H9 (cell line): ENCODE results near the gene TMC4. TPM values are rescaled to one million over a fixed set of nuclear protein-coding genes. Genes with fewer than 3 reads are reported as not detected.

ENCODE experiments used
- DNase-seq: peaks from one replicate; pipeline ENCODE4 v3.0.0-alpha.2; 2017
- H2AFZ ChIP-seq: one replicate; pipeline ENCODE4 v1.6.1; 2013; ENCODE audit warnings: mild to moderate bottlenecking, low read length, control low read depth, moderate library complexity
- H2AK5ac ChIP-seq: 2 replicates; pipeline ENCODE4 v1.6.1; 2013; ENCODE audit warnings: low read length, control low read depth, mixed read lengths; ENCODE audit not compliant: insufficient read length
- H2BK120ac ChIP-seq: one replicate; pipeline ENCODE4 v1.6.1; 2013; ENCODE audit warnings: low read depth, mild to moderate bottlenecking, low read length, control low read depth, inconsistent platforms; ENCODE audit not compliant: poor library complexity, severe bottlenecking
- H2BK12ac ChIP-seq: 2 replicates; pipeline ENCODE4 v1.6.1; 2013; ENCODE audit warnings: low read length, control low read depth, mixed read lengths, low read depth; ENCODE audit not compliant: insufficient read length
- H2BK15ac ChIP-seq: 2 replicates; pipeline ENCODE4 v1.6.1; 2013; ENCODE audit warnings: low read depth, low read length, control low read depth
- H2BK20ac ChIP-seq: one replicate; pipeline ENCODE4 v1.6.1; 2013; ENCODE audit warnings: low read depth, mild to moderate bottlenecking, low read length, control low read depth, inconsistent platforms; ENCODE audit not compliant: poor library complexity, severe bottlenecking
- H2BK5ac ChIP-seq: 2 replicates; pipeline ENCODE4 v1.6.1; 2013; ENCODE audit warnings: low read length, control low read depth, mixed read lengths; ENCODE audit not compliant: insufficient read length
- H3K14ac ChIP-seq: 2 replicates; pipeline ENCODE4 v1.6.1; 2013; ENCODE audit warnings: low read length, control low read depth; ENCODE audit not compliant: insufficient read depth
- H3K18ac ChIP-seq: 2 replicates; pipeline ENCODE4 v1.6.1; 2013; ENCODE audit warnings: low read depth, mild to moderate bottlenecking, mixed read lengths, low read length, control low read depth; ENCODE audit not compliant: insufficient read length
- H3K23ac ChIP-seq: 2 replicates; pipeline ENCODE4 v1.6.1; 2013; ENCODE audit warnings: low read length, control low read depth, mixed read lengths, low read depth; ENCODE audit not compliant: insufficient read length
- H3K23me2 ChIP-seq: 2 replicates; pipeline ENCODE4 v1.6.1; 2013; ENCODE audit warnings: low read depth, mild to moderate bottlenecking, mixed read lengths, low read length, control low read depth; ENCODE audit not compliant: insufficient read length, poor library complexity, severe bottlenecking
- H3K27ac ChIP-seq: 2 replicates; pipeline ENCODE4 v1.5.1; 2013; ENCODE audit warnings: low read length, control low read depth, mixed read lengths, low read depth; ENCODE audit not compliant: insufficient read length
- H3K27me3 ChIP-seq: 2 replicates; pipeline ENCODE4 v1.6.1; 2013; ENCODE audit warnings: low read length, control low read depth, inconsistent platforms; ENCODE audit not compliant: insufficient read depth
- H3K4ac ChIP-seq: 2 replicates; pipeline ENCODE4 v1.6.1; 2013; ENCODE audit warnings: low read depth, mild to moderate bottlenecking, control low read depth, inconsistent platforms, low read length, moderate library complexity
- H3K4me1 ChIP-seq: 2 replicates; pipeline ENCODE4 v1.6.1; 2013; ENCODE audit warnings: low read length, control low read depth, inconsistent platforms; ENCODE audit not compliant: insufficient read depth
- H3K4me2 ChIP-seq: 2 replicates; pipeline ENCODE4 v1.6.1; 2013; ENCODE audit warnings: low read length, control low read depth, mixed read lengths; ENCODE audit not compliant: insufficient read length, insufficient read depth
- H3K56ac ChIP-seq: 2 replicates; pipeline ENCODE4 v1.6.1; 2013; ENCODE audit warnings: low read depth, mild to moderate bottlenecking, mixed read lengths, low read length, control low read depth; ENCODE audit not compliant: insufficient read length
- H3K79me1 ChIP-seq: 2 replicates; pipeline ENCODE4 v1.6.1; 2013; ENCODE audit warnings: low read depth, mild to moderate bottlenecking, moderate library complexity, low read length, control low read depth, inconsistent platforms; ENCODE audit not compliant: insufficient read depth, poor library complexity, severe bottlenecking
- H3K79me2 ChIP-seq: 2 replicates; pipeline ENCODE4 v1.6.1; 2013; ENCODE audit warnings: low read length, control low read depth, inconsistent platforms; ENCODE audit not compliant: insufficient read depth
- H3K9ac ChIP-seq: 2 replicates; pipeline ENCODE4 v1.6.1; 2013; ENCODE audit warnings: low read length, control low read depth, mixed read lengths; ENCODE audit not compliant: insufficient read length; ENCODE audit errors: extremely low read depth
- H3K9me3 ChIP-seq: one replicate; pipeline ENCODE4 v1.6.1; 2013; ENCODE audit warnings: low read depth, low read length, inconsistent platforms; ENCODE audit not compliant: control insufficient read depth
- H3T11ph ChIP-seq: one replicate; pipeline ENCODE4 v1.6.1; 2013; ENCODE audit warnings: mild to moderate bottlenecking, low read length, control low read depth, inconsistent platforms
- H4K20me1 ChIP-seq: one replicate; pipeline ENCODE4 v1.6.1; 2013; ENCODE audit not compliant: control insufficient read depth, insufficient read length, insufficient read depth
- H4K5ac ChIP-seq: 2 replicates; pipeline ENCODE4 v1.6.1; 2013; ENCODE audit warnings: low read depth, mild to moderate bottlenecking, mixed read lengths, low read length, control low read depth; ENCODE audit not compliant: insufficient read length
- H4K8ac ChIP-seq: replicated peaks from 2 replicates; pipeline ENCODE4 v1.6.1; 2013; ENCODE audit warnings: low read length, control low read depth, mixed read lengths, low read depth; ENCODE audit not compliant: insufficient read length
- H4K91ac ChIP-seq: 2 replicates; pipeline ENCODE4 v1.6.1; 2013; ENCODE audit warnings: low read depth, mild to moderate bottlenecking, moderate library complexity, mixed read lengths, low read length, control low read depth; ENCODE audit not compliant: insufficient read length
- H3K27ac Mint-ChIP-seq, 3 experiments: 2 replicates in 2 of 3; 3 replicates in 1 of 3; pipeline ENCODE4 v1.8.0; 2020 to 2021; ENCODE audit warnings: mixed read lengths in 3 of 3, mild to moderate bottlenecking in 1 of 3, moderate library complexity in 1 of 3
- H3K27me3 Mint-ChIP-seq: 2 replicates; pipeline ENCODE4 v1.8.0; 2021; ENCODE audit warnings: low read depth, mild to moderate bottlenecking, moderate library complexity, mixed read lengths
- H3K36me3 Mint-ChIP-seq, 3 experiments: 2 replicates in 2 of 3; 3 replicates in 1 of 3; pipeline ENCODE4 v1.8.0; 2020 to 2021; ENCODE audit warnings: low read depth in 3 of 3, mixed read lengths in 3 of 3; ENCODE audit not compliant: insufficient read depth in 1 of 3
- H3K4me1 Mint-ChIP-seq, 2 experiments: 2 replicates each; pipeline ENCODE4 v1.8.0; 2020; ENCODE audit warnings: mixed read lengths in 2 of 2
- H3K4me3 Mint-ChIP-seq, 2 experiments: 2 replicates in 1 of 2; 3 replicates in 1 of 2; pipeline ENCODE4 v1.8.0; 2020 to 2021; ENCODE audit warnings: mild to moderate bottlenecking in 2 of 2, mixed read lengths in 2 of 2, moderate library complexity in 1 of 2
- H3K9me3 Mint-ChIP-seq, 2 experiments: 2 replicates in 1 of 2; 3 replicates in 1 of 2; pipeline ENCODE4 v1.8.0; 2020; ENCODE audit warnings: mild to moderate bottlenecking in 2 of 2, mixed read lengths in 2 of 2, moderate library complexity in 1 of 2
- WGBS: extraction: QIAGEN DNeasy Blood & Tissue Kit; methylation state at CpG from one replicate; pipeline ENCODE4 v1.1.7; 2013; ENCODE audit warnings: missing lambda C conversion rate, low lambda C conversion rate, mixed read lengths; ENCODE audit not compliant: insufficient read length; ENCODE audit errors: extremely low coverage; 5-methylcytosine and 5-hydroxymethylcytosine counted together
- total RNA-seq: library from RNA; stranded (reverse); gene quantifications from 2 replicates; pipeline ENCODE4 v1.2.1, GENCODE V29; 2021
- TF ChIP-seq, protein P1 (sequence below): fragments of 200-600 bp; sonication (generic); conservative IDR thresholded peaks from 3 replicates; pipeline ENCODE4 v1.8.0; 2021; ENCODE audit warnings: antibody characterized with exemption, mild to moderate bottlenecking

Gene TMC4
- total RNA-seq, 1 experiment from 2014 or later, result 12.2 TPM

DNA sequence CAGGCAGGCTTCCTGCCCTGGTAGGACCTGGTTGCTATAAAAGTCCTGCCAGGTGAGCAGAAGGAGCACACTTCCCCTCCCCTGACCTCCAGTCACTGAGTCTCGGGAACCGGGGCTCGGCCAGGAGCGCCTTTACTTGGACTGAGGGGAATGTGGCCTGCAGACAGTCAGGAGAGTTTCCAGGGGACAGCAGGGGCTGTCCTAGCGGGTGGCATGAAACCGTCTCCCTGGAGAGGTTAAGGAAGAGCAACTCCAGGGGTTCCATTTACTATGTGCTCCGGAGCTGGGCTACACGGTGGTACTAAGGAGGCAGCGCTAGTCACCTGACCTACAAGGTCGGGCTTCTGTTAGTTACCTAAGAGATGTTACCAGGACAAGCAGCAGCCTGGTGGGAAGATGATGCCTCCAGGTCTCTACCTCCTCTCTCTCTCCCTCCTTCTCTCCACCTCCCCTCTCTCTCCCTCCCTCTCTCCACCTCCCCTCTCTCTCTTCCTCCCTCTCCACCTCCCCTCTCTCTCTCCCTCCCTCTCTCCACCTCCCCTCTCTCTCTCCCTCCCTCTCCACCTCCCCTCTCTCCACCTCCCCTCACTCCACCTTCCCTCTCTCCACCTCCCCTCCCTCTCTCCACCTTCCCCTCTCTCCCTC is 39.5 kb downstream of the TMC4 start:
- H2BK5ac ChIP-seq, result peak overlapping the region; percentile 6
- peak overlapping the region; percentile 23 for H4K91ac ChIP-seq
- no peak overlapping the region for H3K4me3 Mint-ChIP-seq
- H3K27ac ChIP-seq, result peak overlapping the region; percentile 2
- H3K23me2 ChIP-seq, result peaks cover 15% of the 10 kb centered on the region
- H3K36me3 Mint-ChIP-seq, result peaks cover 19 to 47% (median 31%) of the 10 kb centered on the region in 3 experiments
- H3K9me3 ChIP-seq, result peaks cover 4% of the 10 kb centered on the region
- no peaks in the 10 kb centered on the region for H3K4me1 ChIP-seq
- H3K56ac ChIP-seq, result peak overlapping the region; percentile 38
- H2BK20ac ChIP-seq, result no peak overlapping the region
- peak overlapping the region; percentile 1 for H2BK12ac ChIP-seq
- no CpG with 5 or more reads among the region's 10 CpGs for WGBS
- H2BK15ac ChIP-seq, result peak overlapping the region; percentile 2
- H3T11ph ChIP-seq, result no peak overlapping the region
- H3K23ac ChIP-seq, result no peak overlapping the region
- peaks cover 1% of the 10 kb centered on the region; the same call in 1 of the 2 replicates for H3K27me3 Mint-ChIP-seq
- H3K79me1 ChIP-seq, result peaks cover 4% of the 10 kb centered on the region
- no peak overlapping the region for H3K27ac Mint-ChIP-seq
- peaks cover 13% of the 10 kb centered on the region in 2 experiments for H3K4me1 Mint-ChIP-seq
- H3K9me3 Mint-ChIP-seq, result peaks cover 11 to 12% of the 10 kb centered on the region in 2 experiments
- DNase-seq, result peak; percentile 92
- no peak overlapping the region for H2AFZ ChIP-seq
- H3K9ac ChIP-seq, result no peak overlapping the region
- peak overlapping the region; percentile 18 for H4K5ac ChIP-seq
- no peaks in the 10 kb centered on the region for H3K27me3 ChIP-seq
- H3K4me2 ChIP-seq, result no peak overlapping the region
- TF ChIP-seq, protein P1, sequence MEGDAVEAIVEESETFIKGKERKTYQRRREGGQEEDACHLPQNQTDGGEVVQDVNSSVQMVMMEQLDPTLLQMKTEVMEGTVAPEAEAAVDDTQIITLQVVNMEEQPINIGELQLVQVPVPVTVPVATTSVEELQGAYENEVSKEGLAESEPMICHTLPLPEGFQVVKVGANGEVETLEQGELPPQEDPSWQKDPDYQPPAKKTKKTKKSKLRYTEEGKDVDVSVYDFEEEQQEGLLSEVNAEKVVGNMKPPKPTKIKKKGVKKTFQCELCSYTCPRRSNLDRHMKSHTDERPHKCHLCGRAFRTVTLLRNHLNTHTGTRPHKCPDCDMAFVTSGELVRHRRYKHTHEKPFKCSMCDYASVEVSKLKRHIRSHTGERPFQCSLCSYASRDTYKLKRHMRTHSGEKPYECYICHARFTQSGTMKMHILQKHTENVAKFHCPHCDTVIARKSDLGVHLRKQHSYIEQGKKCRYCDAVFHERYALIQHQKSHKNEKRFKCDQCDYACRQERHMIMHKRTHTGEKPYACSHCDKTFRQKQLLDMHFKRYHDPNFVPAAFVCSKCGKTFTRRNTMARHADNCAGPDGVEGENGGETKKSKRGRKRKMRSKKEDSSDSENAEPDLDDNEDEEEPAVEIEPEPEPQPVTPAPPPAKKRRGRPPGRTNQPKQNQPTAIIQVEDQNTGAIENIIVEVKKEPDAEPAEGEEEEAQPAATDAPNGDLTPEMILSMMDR, result no peak
- H3K18ac ChIP-seq, result no peak overlapping the region
- H2BK120ac ChIP-seq, result no peak overlapping the region
- peaks cover 3% of the 10 kb centered on the region for H4K20me1 ChIP-seq
- peak overlapping the region; percentile 52 for H4K8ac ChIP-seq
- no peak overlapping the region for H3K14ac ChIP-seq
- peaks cover 1% of the 10 kb centered on the region; the same call in 1 of the 2 replicates for H3K79me2 ChIP-seq
- H3K4ac ChIP-seq, result peak overlapping the region; percentile 30; the same call in 1 of the 2 replicates
- H2AK5ac ChIP-seq, result peak overlapping the region; percentile 2
